Keratinocyte (primary cell): ENCODE results near the gene CD3G. TPM values are rescaled to one million over a fixed set of nuclear protein-coding genes. Genes with fewer than 3 reads are reported as not detected.

Experiments used
- DNase-seq: peaks from one replicate; pipeline ENCODE4 v3.0.0-alpha.2; 2011; ENCODE audit warnings: low read depth, missing footprints, low spot score
- FAIRE-seq: peaks from 2 replicates; lab custom pipeline; 2011; peaks lifted over from hg19 to GRCh38; lab: Jason Lieb, UNC
- H2AFZ ChIP-seq: 2 replicates; pipeline ENCODE4 v1.6.0; 2012; ENCODE audit warnings: low read length, control low read depth, inconsistent platforms; ENCODE audit not compliant: control insufficient read depth
- H3K27ac ChIP-seq: 2 replicates; pipeline ENCODE4 v1.5.1; 2011; ENCODE audit warnings: low read length; ENCODE audit not compliant: control insufficient read depth, insufficient read depth
- H3K27me3 ChIP-seq: 3 replicates; pipeline ENCODE4 v1.6.0; 2011; ENCODE audit warnings: low read length; ENCODE audit not compliant: control insufficient read depth, insufficient read depth; ENCODE audit errors: extremely low read depth
- H3K36me3 ChIP-seq, 2 experiments: 2 replicates in 1 of 2; 3 replicates in 1 of 2; pipeline ENCODE4 v1.5.1; 2011; ENCODE audit warnings: low read length in 2 of 2, mild to moderate bottlenecking in 1 of 2; ENCODE audit not compliant: control insufficient read depth in 2 of 2, insufficient read depth in 2 of 2; ENCODE audit errors: extremely low read depth in 1 of 2
- H3K4me1 ChIP-seq: 3 replicates; pipeline ENCODE4 v1.5.1; 2011; ENCODE audit warnings: low read length; ENCODE audit not compliant: control insufficient read depth, insufficient read depth; ENCODE audit errors: extremely low read depth
- H3K4me2 ChIP-seq: 3 replicates; pipeline ENCODE4 v1.6.0; 2011; ENCODE audit warnings: low read depth, low read length; ENCODE audit not compliant: control insufficient read depth, insufficient read depth; ENCODE audit errors: extremely low read depth
- H3K4me3 ChIP-seq, 3 experiments: fragments of 200-600 bp in 1 of 3; sonication (generic) in 1 of 3; 2 replicates in 2 of 3; 3 replicates in 1 of 3; pipeline ENCODE4 v1.5.1; 2011 to 2016; ENCODE audit warnings: low read length in 3 of 3, mild to moderate bottlenecking in 3 of 3, control low read depth in 2 of 3, inconsistent platforms in 1 of 3, low read depth in 1 of 3, mixed read lengths in 1 of 3, mixed run types in 1 of 3, moderate library complexity in 1 of 3; ENCODE audit not compliant: control insufficient read depth in 2 of 3, insufficient read depth in 2 of 3; ENCODE audit errors: extremely low read depth in 1 of 3
- H3K79me2 ChIP-seq: 2 replicates; pipeline ENCODE4 v1.6.0; 2012; ENCODE audit warnings: low read length; ENCODE audit not compliant: control insufficient read depth, insufficient read depth
- H3K9ac ChIP-seq: 3 replicates; pipeline ENCODE4 v1.6.0; 2011; ENCODE audit warnings: low read length; ENCODE audit not compliant: control insufficient read depth, insufficient read depth; ENCODE audit errors: extremely low read depth
- H3K9me1 ChIP-seq: 3 replicates; pipeline ENCODE4 v1.6.0; 2011; ENCODE audit warnings: low read length; ENCODE audit not compliant: control insufficient read depth, insufficient read depth; ENCODE audit errors: extremely low read depth
- H3K9me3 ChIP-seq: 2 replicates; pipeline ENCODE4 v1.5.1; 2012; ENCODE audit warnings: low read depth, low read length; ENCODE audit not compliant: control insufficient read depth
- H4K20me1 ChIP-seq: 3 replicates; pipeline ENCODE4 v1.6.0; 2011; ENCODE audit warnings: low read length; ENCODE audit not compliant: control insufficient read depth, insufficient read depth; ENCODE audit errors: extremely low read depth
- EZH2 ChIP-seq: IDR thresholded peaks from one replicate; pipeline ENCODE4 v1.6.1; 2012; ENCODE audit warnings: inconsistent platforms, mild to moderate bottlenecking, low read length, moderate library complexity
- dilution Hi-C: fragments of 300-500 bp; cut with MboI; formaldehyde crosslinking; loops from one replicate; pipeline ENCODE4 v1.7.0; 2020; ENCODE audit warnings: low sequenced_read_pairs; ENCODE audit not compliant: extremely low pct_ligation_motif_present
- polyA plus RNA-seq, 5 experiments: library from polyadenylated mRNA; depleted of rRNA in 3 of 5; stranded (reverse) in 3 of 5; stranded (forward) in 1 of 5; unstranded in 1 of 5; fragments of >200 nt; gene quantifications; 1 replicate in 1 of 5; 2 replicates in 3 of 5; 3 replicates in 1 of 5; pipeline versions ENCODE4 v1.2.1 to v1.2.3, GENCODE V29; 2011 to 2012; ENCODE audit warnings: missing spikeins in 2 of 5, low read depth in 1 of 5, low replicate concordance in 1 of 5
- TF ChIP-seq, protein P1 (sequence below), 3 experiments: IDR thresholded peaks in 1 of 3; conservative IDR thresholded peaks in 1 of 3; optimal IDR thresholded peaks in 1 of 3; 2 replicates in 2 of 3; 3 replicates in 1 of 3; pipeline versions ENCODE3 to v1.5.1; 2011; ENCODE audit warnings: low read length in 3 of 3, mild to moderate bottlenecking in 3 of 3, moderate library complexity in 2 of 3, control low read depth in 1 of 3, inconsistent platforms in 1 of 3; ENCODE audit not compliant: insufficient read depth in 2 of 3; ENCODE audit errors: extremely low read depth in 1 of 3

Gene CD3G
- polyA plus RNA-seq, 1 donor (not counting 4 experiments of a cell fraction or from before 2014, with no cell fraction given) = not detected

DNA sequence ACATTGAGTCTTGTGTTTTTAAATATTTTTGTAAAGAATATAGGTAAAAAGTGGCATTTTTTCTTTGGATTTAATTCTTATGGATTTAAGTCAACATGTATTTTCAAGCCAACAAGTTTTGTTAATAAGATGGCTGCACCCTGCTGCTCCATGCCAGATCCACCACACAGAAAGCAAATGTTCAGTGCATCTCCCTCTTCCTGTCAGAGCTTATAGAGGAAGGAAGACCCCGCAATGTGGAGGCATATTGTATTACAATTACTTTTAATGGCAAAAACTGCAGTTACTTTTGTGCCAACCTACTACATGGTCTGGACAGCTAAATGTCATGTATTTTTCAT, 39.9 kb upstream of the CD3G start:
- no peak for FAIRE-seq
- Histone ChIP-seq H3K9me1 (no peaks in the 10 kb centered on the region), H3K27me3 (peaks cover 5% of the 10 kb centered on the region), H3K9me3 (no peaks in the 10 kb centered on the region), H4K20me1 (no peaks in the 10 kb centered on the region), H3K4me1 (no peaks in the 10 kb centered on the region), H2AFZ (no peak overlapping the region), H3K4me2 (no peak overlapping the region), H3K27ac (no peak overlapping the region), H3K9ac (no peak overlapping the region), H3K36me3 (no peaks in the 10 kb centered on the region), H3K4me3 (no peak overlapping the region), H3K79me2 (no peaks in the 10 kb centered on the region)
- TF ChIP-seq, protein P1, sequence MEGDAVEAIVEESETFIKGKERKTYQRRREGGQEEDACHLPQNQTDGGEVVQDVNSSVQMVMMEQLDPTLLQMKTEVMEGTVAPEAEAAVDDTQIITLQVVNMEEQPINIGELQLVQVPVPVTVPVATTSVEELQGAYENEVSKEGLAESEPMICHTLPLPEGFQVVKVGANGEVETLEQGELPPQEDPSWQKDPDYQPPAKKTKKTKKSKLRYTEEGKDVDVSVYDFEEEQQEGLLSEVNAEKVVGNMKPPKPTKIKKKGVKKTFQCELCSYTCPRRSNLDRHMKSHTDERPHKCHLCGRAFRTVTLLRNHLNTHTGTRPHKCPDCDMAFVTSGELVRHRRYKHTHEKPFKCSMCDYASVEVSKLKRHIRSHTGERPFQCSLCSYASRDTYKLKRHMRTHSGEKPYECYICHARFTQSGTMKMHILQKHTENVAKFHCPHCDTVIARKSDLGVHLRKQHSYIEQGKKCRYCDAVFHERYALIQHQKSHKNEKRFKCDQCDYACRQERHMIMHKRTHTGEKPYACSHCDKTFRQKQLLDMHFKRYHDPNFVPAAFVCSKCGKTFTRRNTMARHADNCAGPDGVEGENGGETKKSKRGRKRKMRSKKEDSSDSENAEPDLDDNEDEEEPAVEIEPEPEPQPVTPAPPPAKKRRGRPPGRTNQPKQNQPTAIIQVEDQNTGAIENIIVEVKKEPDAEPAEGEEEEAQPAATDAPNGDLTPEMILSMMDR (optimal IDR thresholded peaks at IDR 0.05 in 1 of 3, IDR thresholded peaks at IDR 0.05 in 1 of 3, conservative IDR thresholded peaks at IDR 0.05 in 1 of 3; ENCODE audit: extremely low read depth in 1 of 3, insufficient read depth in 2 of 3, low read length in 3 of 3) = no peak
- TF ChIP-seq EZH2 = no peak
- DNase-seq = no peak
- dilution Hi-C loops = no loop called here

GRCh38 chr11:118304568-118305248, 39.4 kb upstream of the CD3G start, which contains the start of gene CD3E:
Gene CD3E, plus strand, starts transcription at chr11:118304730. Its CDS starts 223 bp downstream, at chr11:118304953.
- DNase-seq = no peak
- Histone ChIP-seq H4K20me1 (no peaks in the 10 kb centered on the region), H3K79me2 (no peaks in the 10 kb centered on the region), H3K9me1 (no peaks in the 10 kb centered on the region), H3K9ac (no peak within 1 kb of the TSS), H3K27me3 (peaks cover 5% of the 10 kb centered on the region), H3K9me3 (no peaks in the 10 kb centered on the region), H2AFZ (no peak within 1 kb of the TSS), H3K4me3 (no peak within 1 kb of the TSS), H3K4me2 (no peak within 1 kb of the TSS), H3K27ac (no peak within 1 kb of the TSS), H3K36me3 (no peaks in the 10 kb centered on the region), H3K4me1 (no peaks in the 10 kb centered on the region)
- dilution Hi-C loops = no loop called here
- TF ChIP-seq, protein P1 (optimal IDR thresholded peaks at IDR 0.05 in 1 of 3, IDR thresholded peaks at IDR 0.05 in 1 of 3, conservative IDR thresholded peaks at IDR 0.05 in 1 of 3; ENCODE audit: extremely low read depth in 1 of 3, insufficient read depth in 2 of 3, low read length in 3 of 3) = no peak
- TF ChIP-seq EZH2 = no peak
- no peak for FAIRE-seq
